Keratinocyte (primary cell): ENCODE data around the gene NEBL.

Experiments used
- EZH2 ChIP-seq: IDR thresholded peaks from one replicate; pipeline ENCODE4 v1.6.1; 2012; ENCODE audit warnings: inconsistent platforms, mild to moderate bottlenecking, low read length, moderate library complexity
- TF ChIP-seq, protein P1 (sequence below), 3 experiments: IDR thresholded peaks in 1 of 3; conservative IDR thresholded peaks in 1 of 3; optimal IDR thresholded peaks in 1 of 3; 2 replicates in 2 of 3; 3 replicates in 1 of 3; pipeline versions ENCODE3 to v1.5.1; 2011; ENCODE audit warnings: low read length in 3 of 3, mild to moderate bottlenecking in 3 of 3, moderate library complexity in 2 of 3, control low read depth in 1 of 3, inconsistent platforms in 1 of 3; ENCODE audit not compliant: insufficient read depth in 2 of 3; ENCODE audit errors: extremely low read depth in 1 of 3

DNA sequence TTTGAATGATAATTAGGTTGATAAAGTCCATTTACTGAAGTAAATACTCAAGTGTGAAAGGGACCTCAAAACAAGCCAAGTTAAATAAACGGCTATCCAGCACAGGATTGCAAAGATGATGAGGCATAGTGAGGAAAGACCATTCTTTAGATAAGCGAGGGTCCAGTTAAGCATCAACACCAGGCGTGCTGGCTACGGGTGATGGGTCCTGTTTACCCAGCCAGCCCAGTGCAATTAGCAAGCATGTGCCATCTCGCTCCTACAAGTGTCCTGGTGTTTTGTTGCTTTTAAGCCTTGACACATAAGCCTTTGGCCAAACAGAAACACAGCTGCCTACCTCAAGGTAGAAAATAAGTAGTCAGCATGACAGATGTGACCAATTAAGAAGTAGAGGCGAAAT, 7.1 kb downstream of the NEBL start:
- TF ChIP-seq, protein P1, sequence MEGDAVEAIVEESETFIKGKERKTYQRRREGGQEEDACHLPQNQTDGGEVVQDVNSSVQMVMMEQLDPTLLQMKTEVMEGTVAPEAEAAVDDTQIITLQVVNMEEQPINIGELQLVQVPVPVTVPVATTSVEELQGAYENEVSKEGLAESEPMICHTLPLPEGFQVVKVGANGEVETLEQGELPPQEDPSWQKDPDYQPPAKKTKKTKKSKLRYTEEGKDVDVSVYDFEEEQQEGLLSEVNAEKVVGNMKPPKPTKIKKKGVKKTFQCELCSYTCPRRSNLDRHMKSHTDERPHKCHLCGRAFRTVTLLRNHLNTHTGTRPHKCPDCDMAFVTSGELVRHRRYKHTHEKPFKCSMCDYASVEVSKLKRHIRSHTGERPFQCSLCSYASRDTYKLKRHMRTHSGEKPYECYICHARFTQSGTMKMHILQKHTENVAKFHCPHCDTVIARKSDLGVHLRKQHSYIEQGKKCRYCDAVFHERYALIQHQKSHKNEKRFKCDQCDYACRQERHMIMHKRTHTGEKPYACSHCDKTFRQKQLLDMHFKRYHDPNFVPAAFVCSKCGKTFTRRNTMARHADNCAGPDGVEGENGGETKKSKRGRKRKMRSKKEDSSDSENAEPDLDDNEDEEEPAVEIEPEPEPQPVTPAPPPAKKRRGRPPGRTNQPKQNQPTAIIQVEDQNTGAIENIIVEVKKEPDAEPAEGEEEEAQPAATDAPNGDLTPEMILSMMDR (optimal IDR thresholded peaks at IDR 0.05 in 1 of 3, IDR thresholded peaks at IDR 0.05 in 1 of 3, conservative IDR thresholded peaks at IDR 0.05 in 1 of 3; ENCODE audit: extremely low read depth in 1 of 3, insufficient read depth in 2 of 3, low read length in 3 of 3): no peak
- TF ChIP-seq EZH2: no peak
